Fibroblast of pulmonary artery (primary cell): ENCODE results near the gene LAMA5.
A peak's percentile ranks its signal among the peaks of the same experiment; 100 is the strongest.

Experiments used
- DNase-seq: peaks from one replicate; pipeline ENCODE4 v3.0.0-alpha.2; 2010; ENCODE audit warnings: low read depth
- H3K4me3 ChIP-seq: replicated peaks from 2 replicates; pipeline ENCODE4 v1.5.1; 2011; ENCODE audit warnings: low read depth, mild to moderate bottlenecking, control low read depth, low read length, moderate library complexity
- CTCF ChIP-seq: IDR thresholded peaks from 2 replicates; pipeline ENCODE4 v1.5.1; 2011; ENCODE audit warnings: mild to moderate bottlenecking, control low read depth, low read length, inconsistent platforms; ENCODE audit errors: missing control alignments

The LAMA5 gene

GRCh38 chr20:62386383-62387218, 19.5 kb upstream of the LAMA5 start, which contains the start of gene RPS21:
TSS of gene RPS21 (plus strand) at chr20:62387103. CDS start at chr20:62387339, 236 bp downstream.
- DNase-seq, result peak; percentile 91
- peak within 1 kb of the TSS; percentile 95 for H3K4me3 ChIP-seq
- TF ChIP-seq CTCF, result no peak

GRCh38 chr20:62382306-62383198, 15.4 kb upstream of the LAMA5 start:
- DNase-seq, result peak; percentile 77
- peak; percentile 88 for TF ChIP-seq CTCF
- H3K4me3 ChIP-seq, result no peak overlapping the region

- no peak overlapping the region for H3K4me3 ChIP-seq
- no peak for TF ChIP-seq CTCF
- DNase-seq, result no peak
These were observed 14.7 kb upstream of the LAMA5 start for GRCh38 chr20:62381842-62382241.

GRCh38 chr20:62381202-62381797, 14.2 kb upstream of the LAMA5 start:
- TF ChIP-seq CTCF, result no peak
- peak; percentile 74 for DNase-seq
- no peak overlapping the region for H3K4me3 ChIP-seq

- H3K4me3 ChIP-seq, result no peak overlapping the region
- no peak for DNase-seq
- TF ChIP-seq CTCF, result no peak
These were observed 11.1 kb upstream of the LAMA5 start for GRCh38 chr20:62378215-62378614.

GRCh38 chr20:62377615-62378178, 10.6 kb upstream of the LAMA5 start:
- TF ChIP-seq CTCF, result no peak
- no peak for DNase-seq

More at GRCh38 chr20:62377615-62378178, 10.6 kb upstream of the LAMA5 start:
- H3K4me3 ChIP-seq, result no peak overlapping the region
